ENCODE data around the gene CHEK2.
"Not testable (repeated sequence)": the region's sequence is repeated elsewhere in the genome, so short reads cannot be mapped to it uniquely, and the experiment has no call there.

The CHEK2 gene

DNA sequence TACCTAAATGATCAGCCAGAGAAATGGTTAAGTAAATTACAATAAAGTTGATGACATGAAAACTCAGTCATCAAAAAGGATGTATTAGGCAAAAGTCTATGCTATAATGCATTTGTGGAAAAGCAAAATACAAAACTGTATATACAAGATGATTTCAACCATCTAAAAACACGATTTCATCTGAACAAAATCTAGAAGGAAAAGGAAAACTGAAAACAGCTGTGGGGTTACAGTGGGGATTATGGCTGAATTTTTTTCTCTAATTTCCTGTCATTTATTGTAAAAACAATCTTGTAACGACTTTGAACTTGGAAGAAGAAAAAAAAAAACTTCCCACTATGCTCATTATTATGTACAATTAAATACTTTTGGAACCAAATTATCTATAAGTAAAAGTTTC, 30.3 kb downstream of the CHEK2 start:
- in situ Hi-C loops (cut with HindIII; ENCODE audit: low sequenced_read_pairs) = no loop called here
- no peak overlapping the region for H3K4me3 ChIP-seq (ENCODE audit: low read depth, low read length)
- TF ChIP-seq, protein P1, sequence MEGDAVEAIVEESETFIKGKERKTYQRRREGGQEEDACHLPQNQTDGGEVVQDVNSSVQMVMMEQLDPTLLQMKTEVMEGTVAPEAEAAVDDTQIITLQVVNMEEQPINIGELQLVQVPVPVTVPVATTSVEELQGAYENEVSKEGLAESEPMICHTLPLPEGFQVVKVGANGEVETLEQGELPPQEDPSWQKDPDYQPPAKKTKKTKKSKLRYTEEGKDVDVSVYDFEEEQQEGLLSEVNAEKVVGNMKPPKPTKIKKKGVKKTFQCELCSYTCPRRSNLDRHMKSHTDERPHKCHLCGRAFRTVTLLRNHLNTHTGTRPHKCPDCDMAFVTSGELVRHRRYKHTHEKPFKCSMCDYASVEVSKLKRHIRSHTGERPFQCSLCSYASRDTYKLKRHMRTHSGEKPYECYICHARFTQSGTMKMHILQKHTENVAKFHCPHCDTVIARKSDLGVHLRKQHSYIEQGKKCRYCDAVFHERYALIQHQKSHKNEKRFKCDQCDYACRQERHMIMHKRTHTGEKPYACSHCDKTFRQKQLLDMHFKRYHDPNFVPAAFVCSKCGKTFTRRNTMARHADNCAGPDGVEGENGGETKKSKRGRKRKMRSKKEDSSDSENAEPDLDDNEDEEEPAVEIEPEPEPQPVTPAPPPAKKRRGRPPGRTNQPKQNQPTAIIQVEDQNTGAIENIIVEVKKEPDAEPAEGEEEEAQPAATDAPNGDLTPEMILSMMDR (IDR thresholded peaks at IDR 0.05; ENCODE audit: low read depth, low read length) = no peak
- no peak for DNase-seq (ENCODE audit: low read depth, low spot score)

DNA sequence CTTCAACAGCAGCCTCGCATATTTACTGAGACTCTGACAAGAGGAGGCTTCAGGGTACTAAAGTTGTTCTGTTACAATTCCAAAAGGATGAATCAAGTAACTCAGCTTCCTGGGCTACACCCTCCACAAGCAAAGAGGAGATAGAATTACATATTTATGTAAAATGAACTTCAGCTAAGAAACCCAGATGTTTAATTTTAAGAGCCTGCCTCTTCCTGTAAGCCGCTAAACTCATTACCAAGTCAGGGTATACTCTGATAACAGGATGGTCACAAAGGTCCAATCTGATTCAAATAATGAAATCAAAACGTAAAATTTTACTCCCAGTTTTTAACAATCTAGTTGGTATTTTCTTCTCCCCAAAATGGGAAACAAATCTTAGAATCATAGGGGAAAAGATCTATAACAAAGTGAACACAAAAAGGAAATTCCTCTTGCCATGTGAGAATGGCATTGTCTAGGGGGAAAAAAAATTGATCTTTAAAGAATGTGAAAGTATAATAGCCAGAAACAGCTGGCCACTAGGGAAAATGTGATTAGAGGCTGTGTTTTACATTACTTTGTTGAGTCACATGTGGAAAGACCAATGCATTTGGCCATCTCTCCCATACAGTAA, 30.9 kb downstream of the CHEK2 start:
- DNase-seq (ENCODE audit: low read depth, low spot score) = peak; percentile 84
- in situ Hi-C loops (cut with HindIII; ENCODE audit: low sequenced_read_pairs) = no loop called here
- H3K4me3 ChIP-seq (ENCODE audit: low read depth, low read length) = no peak overlapping the region
- TF ChIP-seq, protein P1 (IDR thresholded peaks at IDR 0.05; ENCODE audit: low read depth, low read length) = no peak

- in situ Hi-C loops (cut with HindIII; ENCODE audit: low sequenced_read_pairs) = no loop called here
- DNase-seq (ENCODE audit: low read depth, low spot score) = no peak
- H3K4me3 ChIP-seq (ENCODE audit: low read depth, low read length) = no peak overlapping the region
- TF ChIP-seq, protein P1 (IDR thresholded peaks at IDR 0.05; ENCODE audit: low read depth, low read length) = no peak
These were observed 31.5 kb downstream of the CHEK2 start for GRCh38 chr22:28710107-28710506.

DNA sequence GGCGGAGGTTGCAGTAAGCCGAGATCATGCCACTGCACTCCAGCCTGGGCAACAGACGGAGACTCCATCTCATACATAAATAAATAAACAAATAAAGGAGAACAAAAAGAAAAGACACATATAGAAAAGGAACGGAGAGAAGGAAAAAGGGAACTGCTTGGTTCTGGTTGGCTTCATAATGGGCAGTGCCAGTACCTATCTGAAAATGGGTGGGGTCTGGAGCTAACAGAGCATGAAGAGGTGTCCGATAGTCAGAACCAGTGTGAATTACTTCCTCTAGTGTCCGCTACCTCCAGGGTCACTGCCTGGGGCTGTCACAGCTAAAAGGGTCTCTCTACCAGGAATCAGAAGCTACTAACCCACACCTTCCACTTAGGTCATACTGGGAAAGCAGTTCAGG, 34.8 kb downstream of the CHEK2 start:
- in situ Hi-C loops (cut with HindIII; ENCODE audit: low sequenced_read_pairs) = no loop called here
- no peak overlapping the region for H3K4me3 ChIP-seq (ENCODE audit: low read depth, low read length)
- TF ChIP-seq, protein P1 (IDR thresholded peaks at IDR 0.05; ENCODE audit: low read depth, low read length) = no peak
- DNase-seq (ENCODE audit: low read depth, low spot score) = no peak

DNA sequence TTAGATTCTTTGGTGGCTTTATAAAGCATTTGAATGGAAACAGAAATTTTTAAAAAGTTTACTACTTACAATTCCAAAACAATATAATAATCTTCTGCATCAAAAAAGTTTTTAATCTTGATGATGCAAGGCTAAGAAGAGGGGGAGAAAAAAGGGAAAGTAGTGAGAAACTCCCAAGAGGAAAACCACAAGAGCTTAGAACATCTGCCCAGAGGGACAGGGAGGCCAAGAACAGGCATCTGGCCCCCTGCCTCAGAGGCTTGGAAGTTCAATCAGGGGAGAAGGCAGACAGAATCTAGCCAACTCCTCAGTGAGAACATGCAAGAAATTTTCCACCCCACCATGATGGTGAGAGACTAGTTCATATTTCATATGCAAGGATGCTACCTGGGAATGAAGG, 38.2 kb downstream of the CHEK2 start:
- in situ Hi-C loops (cut with HindIII; ENCODE audit: low sequenced_read_pairs) = no loop called here
- DNase-seq (ENCODE audit: low read depth, low spot score) = no peak
- no peak overlapping the region for H3K4me3 ChIP-seq (ENCODE audit: low read depth, low read length)
- TF ChIP-seq, protein P1 (IDR thresholded peaks at IDR 0.05; ENCODE audit: low read depth, low read length) = no peak

DNA sequence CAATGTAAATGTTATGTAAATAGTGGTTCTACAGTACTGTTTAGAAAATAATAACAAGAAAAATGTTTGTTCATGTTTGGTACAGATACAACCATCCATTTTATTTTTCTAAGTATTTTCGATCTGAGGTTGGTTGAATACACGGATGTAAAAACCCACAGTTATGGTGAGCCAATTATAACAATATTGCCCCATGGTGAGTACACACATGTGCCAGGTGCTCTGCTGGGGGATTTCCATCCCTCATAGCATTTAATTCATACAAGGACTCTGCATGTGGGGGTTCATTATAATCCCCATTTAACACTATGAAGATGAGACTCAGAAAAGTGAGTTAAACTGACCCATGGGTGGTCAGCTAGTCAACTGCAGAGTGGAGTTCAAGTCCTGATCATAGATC, 38.7 kb downstream of the CHEK2 start:
- in situ Hi-C loops (cut with HindIII; ENCODE audit: low sequenced_read_pairs) = no loop called here
- no peak overlapping the region for H3K4me3 ChIP-seq (ENCODE audit: low read depth, low read length)
- TF ChIP-seq, protein P1 (IDR thresholded peaks at IDR 0.05; ENCODE audit: low read depth, low read length) = no peak
- no peak for DNase-seq (ENCODE audit: low read depth, low spot score)

DNA sequence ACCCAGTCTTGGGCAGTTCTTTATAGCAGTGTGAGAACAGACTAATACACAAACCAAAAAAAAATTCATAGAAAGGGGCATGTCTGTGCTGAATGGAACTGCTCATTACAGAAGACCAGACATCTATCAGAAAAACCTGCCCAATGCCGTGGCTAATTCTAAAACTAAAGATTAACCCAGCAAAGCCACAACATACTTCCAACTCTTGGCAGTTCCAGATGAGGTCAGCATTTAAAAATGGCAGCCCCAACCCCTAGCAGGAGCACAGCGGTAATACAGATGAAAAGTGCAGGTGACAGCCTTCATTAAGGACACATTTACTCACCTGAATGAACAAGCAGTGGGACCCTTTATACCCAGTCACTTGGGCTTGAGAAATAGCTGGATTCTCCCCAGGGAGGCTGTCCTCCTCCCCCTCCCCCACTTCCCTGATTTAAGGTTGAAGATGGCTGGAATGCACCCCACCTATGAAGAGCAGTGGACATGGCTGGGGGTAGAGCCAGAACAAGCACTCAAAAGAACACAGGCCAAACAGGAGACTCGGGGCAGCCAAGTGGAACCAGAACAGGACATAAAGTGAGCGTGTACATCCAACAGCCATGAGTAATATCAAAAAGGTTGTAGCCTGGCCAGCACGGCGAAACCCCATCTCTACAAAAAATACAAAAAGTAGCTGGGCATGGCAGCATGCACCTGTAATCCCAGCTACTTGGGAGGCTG, 48.4 kb downstream of the CHEK2 start:
- in situ Hi-C loops (cut with HindIII; ENCODE audit: low sequenced_read_pairs); DNase-seq (ENCODE audit: low read depth, low spot score); H3K4me3 ChIP-seq (ENCODE audit: low read depth, low read length): not testable (repeated sequence)

- DNase-seq (ENCODE audit: low read depth, low spot score); in situ Hi-C loops (cut with HindIII; ENCODE audit: low sequenced_read_pairs); H3K4me3 ChIP-seq (ENCODE audit: low read depth, low read length): not testable (repeated sequence)
These were observed 51.8 kb downstream of the CHEK2 start for GRCh38 chr22:28689796-28690195.

GRCh38 chr22:28682966-28683365, 58.7 kb downstream of the CHEK2 start:
- H3K4me3 ChIP-seq (ENCODE audit: low read depth, low read length); DNase-seq (ENCODE audit: low read depth, low spot score); in situ Hi-C loops (cut with HindIII; ENCODE audit: low sequenced_read_pairs): not testable (repeated sequence)

GRCh38 chr22:28680813-28681490, 60.7 kb downstream of the CHEK2 start:
- peak; percentile 19 for DNase-seq (ENCODE audit: low read depth, low spot score)
- in situ Hi-C loops (cut with HindIII; ENCODE audit: low sequenced_read_pairs); H3K4me3 ChIP-seq (ENCODE audit: low read depth, low read length): not testable (repeated sequence)
